Uterus (tissue), 2 donors: Measurements from ENCODE around the gene RIMKLA.

ENCODE experiments used
- CTCF ChIP-seq, 4 experiments: fragments of 200-600 bp in 2 of 4; fragments of 450-650 bp in 2 of 4; sonication (generic) in 2 of 4; IDR thresholded peaks; one replicate each; pipeline ENCODE4 v1.5.1; 2016 to 2019; ENCODE audit warnings: antibody characterized with exemption in 4 of 4, mild to moderate bottlenecking in 2 of 4, moderate library complexity in 1 of 4
- POLR2A ChIP-seq, 2 donors: fragments of 450-650 bp; IDR thresholded peaks; one replicate each; pipeline ENCODE4 v1.6.1; 2016; ENCODE audit warnings: antibody characterized with exemption in 2 of 2, mild to moderate bottlenecking in 1 of 2, moderate library complexity in 1 of 2

- TF ChIP-seq CTCF (IDR thresholded peaks at IDR 0.05): no peak
- TF ChIP-seq POLR2A (IDR thresholded peaks at IDR 0.05): no peak
Measured at GRCh38 chr1:42454403-42454802, 73.8 kb downstream of the RIMKLA start.
